HepG2 (cell line): ENCODE results near the gene TBC1D22A. TPM values are rescaled to one million over a fixed set of nuclear protein-coding genes. Genes with fewer than 3 reads are reported as not detected.

ENCODE experiments used
- ATAC-seq: fragments of 200-7000 bp; cut with Tn5 transposase; 3 replicates; pipeline ENCODE4 v1.9.1; 2020; ENCODE audit warnings: mild to moderate bottlenecking, moderate library complexity
- BruUV-seq: library from RNA; stranded (reverse); fragments of 400-500 nt; replicated peaks from 2 replicates; lab custom pipeline; 2021; lab: Mats Ljungman, UMichigan
- CTCF ChIA-PET: fragments of 300-600 bp; formaldehyde crosslinking; extraction: SDS; loops from one replicate; lab custom pipeline; 2021; ENCODE audit warnings: low total read pairs, inconsistent platforms, low intra/inter-chr PET ratio; lab: Yijun Ruan, JAX
- POLR2A ChIA-PET: fragments of 350-600 bp; sonication (Branson Sonifier 250); formaldehyde crosslinking; loops from one replicate; lab custom pipeline; 2020; ENCODE audit warnings: antibody characterized with exemption, inconsistent platforms; lab: Yijun Ruan, JAX
- DNase-seq: peaks from one replicate; pipeline ENCODE4 v3.0.0-alpha.2; 2015; ENCODE audit warnings: low spot score
- FAIRE-seq: peaks from 3 replicates; lab custom pipeline; 2011; peaks lifted over from hg19 to GRCh38; lab: Jason Lieb, UNC
- H2AFZ ChIP-seq: one replicate; pipeline ENCODE4 v1.6.1; 2011; ENCODE audit warnings: low read length, inconsistent platforms
- H3K27ac ChIP-seq: fragments of 300-600 bp; 3 replicates; pipeline ENCODE4 v1.8.0; 2011; ENCODE audit warnings: mixed run types, mild to moderate bottlenecking, mixed read lengths, low read length, inconsistent platforms; ENCODE audit not compliant: insufficient read depth; ENCODE audit errors: extremely low read length
- H3K27me3 ChIP-seq, 2 experiments: fragments of 200-600 bp in 1 of 2; 2 replicates in 1 of 2; 3 replicates in 1 of 2; pipeline versions ENCODE4 v1.6.0 to v1.8.0; 2011; ENCODE audit warnings: low read length in 2 of 2, mild to moderate bottlenecking in 2 of 2, moderate library complexity in 2 of 2, inconsistent platforms in 1 of 2; ENCODE audit not compliant: insufficient read depth in 2 of 2, control insufficient read depth in 1 of 2
- H3K36me3 ChIP-seq, 2 experiments: fragments of 200-600 bp in 1 of 2; replicated peaks in 1 of 2; 2 replicates in 1 of 2; 3 replicates in 1 of 2; pipeline versions ENCODE4 v1.5.1 to v1.8.0; 2011; ENCODE audit warnings: low read length in 2 of 2, inconsistent platforms in 1 of 2; ENCODE audit not compliant: insufficient read depth in 2 of 2, control insufficient read depth in 1 of 2
- H3K4me1 ChIP-seq: 2 replicates; pipeline ENCODE4 v1.5.1; 2012; ENCODE audit warnings: low read length, inconsistent platforms; ENCODE audit not compliant: insufficient read depth
- H3K4me2 ChIP-seq: 2 replicates; pipeline ENCODE4 v1.6.0; 2011; ENCODE audit warnings: low read depth, low read length, inconsistent platforms
- H3K4me3 ChIP-seq, 3 experiments: fragments of 200-600 bp in 1 of 3; sonication (generic), shearing (Covaris generic) in 1 of 3; replicated peaks in 1 of 3; 2 replicates each; pipeline ENCODE4 v1.5.1; 2011 to 2016; ENCODE audit warnings: low read length in 3 of 3, inconsistent platforms in 2 of 3, low read depth in 2 of 3, mild to moderate bottlenecking in 2 of 3, control low read depth in 1 of 3, mixed read lengths in 1 of 3; ENCODE audit not compliant: insufficient read depth in 1 of 3
- H3K79me2 ChIP-seq: one replicate; pipeline ENCODE4 v1.6.1; 2011; ENCODE audit warnings: low read length, inconsistent platforms; ENCODE audit not compliant: insufficient read depth
- H3K9ac ChIP-seq: 2 replicates; pipeline ENCODE4 v1.6.0; 2011; ENCODE audit warnings: mild to moderate bottlenecking, low read depth, low read length, inconsistent platforms; ENCODE audit not compliant: insufficient read depth
- H3K9me3 ChIP-seq: 2 replicates; pipeline ENCODE4 v1.5.1; 2012; ENCODE audit warnings: mild to moderate bottlenecking, low read length
- H4K20me1 ChIP-seq: 2 replicates; pipeline ENCODE4 v1.6.0; 2011; ENCODE audit warnings: inconsistent platforms, mild to moderate bottlenecking, low read length, moderate library complexity; ENCODE audit not compliant: insufficient read depth
- CENPX ChIP-seq: sonication (generic); formaldehyde crosslinking; IDR thresholded peaks from 2 replicates; pipeline ENCODE4 v1.9.0; 2021; ENCODE audit warnings: mild to moderate bottlenecking, missing genetic modification reagents, moderate library complexity
- CHD4 ChIP-seq: fragments of 200-600 bp; sonication (generic); IDR thresholded peaks from 2 replicates; pipeline ENCODE4 v1.7.0; 2017; ENCODE audit warnings: mild to moderate bottlenecking, low read length, borderline replicate concordance
- FOXA3 ChIP-seq: IDR thresholded peaks from 2 replicates; pipeline ENCODE4 v1.6.1; 2016; ENCODE audit warnings: missing genetic modification reagents, missing compliant biosample characterization
- JDP2 ChIP-seq: sonication (generic); formaldehyde crosslinking; IDR thresholded peaks from 2 replicates; pipeline ENCODE4 v1.8.1; 2022; ENCODE audit warnings: missing genetic modification reagents, borderline replicate concordance
- KIAA2018 ChIP-seq: sonication (generic); formaldehyde crosslinking; IDR thresholded peaks from 2 replicates; pipeline ENCODE4 v1.5.0; 2020; ENCODE audit warnings: mild to moderate bottlenecking, missing genetic modification reagents, borderline replicate concordance
- KLF6 ChIP-seq: IDR thresholded peaks from 2 replicates; pipeline ENCODE4 v1.8.0; 2016; ENCODE audit warnings: missing biosample characterization, missing genetic modification reagents
- MEIS2 ChIP-seq: sonication (generic); formaldehyde crosslinking; IDR thresholded peaks from 2 replicates; pipeline ENCODE4 v1.9.0; 2021; ENCODE audit warnings: mild to moderate bottlenecking, missing genetic modification reagents
- SKI ChIP-seq: fragments of 450-650 bp; IDR thresholded peaks from one replicate; pipeline ENCODE4 v1.6.1; 2018; ENCODE audit warnings: mild to moderate bottlenecking; ENCODE audit not compliant: partially characterized antibody
- ZNF224 ChIP-seq: sonication (generic); formaldehyde crosslinking; IDR thresholded peaks from 2 replicates; pipeline ENCODE4 v1.5.0; 2020; ENCODE audit warnings: mild to moderate bottlenecking, missing genetic modification reagents
- ZNF260 ChIP-seq: sonication (generic); formaldehyde crosslinking; IDR thresholded peaks from 2 replicates; pipeline ENCODE4 v1.4.0; 2020; ENCODE audit warnings: missing genetic modification reagents, low read depth, mild to moderate bottlenecking, borderline replicate concordance
- ZNF282 ChIP-seq: fragments of 450-650 bp; IDR thresholded peaks from 2 replicates; pipeline ENCODE4 v1.6.1; 2018; ENCODE audit not compliant: partially characterized antibody
- ZNF703 ChIP-seq: sonication (generic); formaldehyde crosslinking; IDR thresholded peaks from 2 replicates; pipeline ENCODE4 v1.5.1; 2020; ENCODE audit warnings: missing genetic modification reagents, mild to moderate bottlenecking, moderate library complexity, borderline replicate concordance
- WGBS: methylation state at CpG from one replicate; pipeline ENCODE4 v1.1.6; 2017; ENCODE audit warnings: low lambda C conversion rate; 5-methylcytosine and 5-hydroxymethylcytosine counted together
- in situ Hi-C: cut with HindIII; loops from 2 replicates; pipeline ENCODE4 v1.10.0; 2017; ENCODE audit warnings: low pct_unique_long_range_greater_than_20kb; ENCODE audit not compliant: extremely low pct_ligation_motif_present
- intact Hi-C: fragments of 100-400 bp; cut with micrococcal nuclease; formaldehyde crosslinking; loops from one replicate; pipeline ENCODE4 v1.10.0; 2022; ENCODE audit not compliant: unreplicated experiment
- polyA plus RNA-seq, 8 experiments: library from polyadenylated mRNA; depleted of rRNA in 3 of 8; stranded (reverse) in 7 of 8; unstranded in 1 of 8; fragments of >200 nt; fragmentation: Illumina TruSeq in 4 of 8; extraction: Trizol in 4 of 8; gene quantifications; 2 replicates each; pipeline versions ENCODE4 v1.2.1 to v1.2.3, GENCODE V29; 2011 to 2016; ENCODE audit warnings: low read depth in 4 of 8, missing spikeins in 1 of 8, mixed read lengths in 1 of 8; ENCODE audit not compliant: insufficient read depth in 1 of 8
- total RNA-seq, 5 experiments: library from RNA; depleted of rRNA; stranded (reverse); fragments of >200 nt; fragmentation: Illumina TruSeq; extraction: Trizol; gene quantifications; 2 replicates each; pipeline ENCODE4 v1.2.3, GENCODE V29; 2016; ENCODE audit warnings: low read depth in 1 of 5

Gene TBC1D22A
- total and polyA plus RNA-seq, 2 of the 13 experiments (the other 11 are each of a cell fraction or from before 2014, with no cell fraction given): 17.3 to 18.0 TPM

- no peak overlapping the region for H3K4me2 ChIP-seq
- in situ Hi-C loops: no loop called here
- H3K9ac ChIP-seq: no peak overlapping the region
- CTCF ChIA-PET: no interaction called here
- POLR2A ChIA-PET: no interaction called here
- no peak overlapping the region for H2AFZ ChIP-seq
- H3K27me3 ChIP-seq: no peaks in the 10 kb centered on the region
- intact Hi-C loops: no loop called here
- H4K20me1 ChIP-seq: peaks cover 4% of the 10 kb centered on the region; the same call in 1 of the 2 replicates
- DNase-seq: no peak
- no peaks in the 10 kb centered on the region for H3K79me2 ChIP-seq
- H3K4me3 ChIP-seq: no peak overlapping the region
- no peak overlapping the region for H3K27ac ChIP-seq
- whole genome bisulfite sequencing: 98% methylated on average over 8 of the region's 13 CpGs
- H3K9me3 ChIP-seq: no peaks in the 10 kb centered on the region
- no peak for FAIRE-seq
- no peak for ATAC-seq
- no peaks in the 10 kb centered on the region for H3K36me3 ChIP-seq
- H3K4me1 ChIP-seq: no peaks in the 10 kb centered on the region
- no TSS peak for BruUV-seq
- TF ChIP-seq KIAA2018 (CRISPR knock-in tag) (no peak), JDP2 (no peak), ZNF282 (no peak), SKI (no peak), ZNF703 (CRISPR knock-in tag) (no peak), CHD4 (no peak), CENPX (CRISPR knock-in tag) (no peak), MEIS2 (no peak), ZNF260 (CRISPR knock-in tag) (no peak), ZNF224 (CRISPR knock-in tag) (no peak), KLF6 (CRISPR knock-in tag) (no peak), FOXA3 (CRISPR knock-in tag) (no peak)
Observed at GRCh38 chr22:47149976-47150375, 387.5 kb downstream of the TBC1D22A start.
